ENCODE data around the gene SERPINB4.
"Not testable (repeated sequence)": the region's sequence is repeated elsewhere in the genome, so short reads cannot be mapped to it uniquely, and the experiment has no call there.

Gene SERPINB4

GRCh38 chr18:63677500-63678225 is 33.6 kb upstream of the SERPINB4 start:
- H3K27me3 ChIP-seq (ENCODE audit: insufficient read depth, low read length): no peaks in the 10 kb centered on the region
- H3K23ac ChIP-seq (ENCODE audit: low read length): no peak overlapping the region
- no peak overlapping the region for H3K4me2 ChIP-seq (ENCODE audit: low read length)
- H3K79me1 ChIP-seq (ENCODE audit: low read length): peaks cover under 1% of the 10 kb centered on the region
- no peak overlapping the region for H3K14ac ChIP-seq (ENCODE audit: low read length)
- no peaks in the 10 kb centered on the region for H3K9me3 ChIP-seq (ENCODE audit: insufficient read depth, low read depth, low read length)
- H3K9ac ChIP-seq (ENCODE audit: low read length): no peak overlapping the region
- no peak overlapping the region for H2AFZ ChIP-seq (ENCODE audit: insufficient read depth, low read length, poor library complexity)
- no peak overlapping the region for H4K8ac ChIP-seq (ENCODE audit: low read depth, low read length)
- no peak overlapping the region for H3K4me3 ChIP-seq (ENCODE audit: low read depth, low read length)
- H3K36me3 ChIP-seq (ENCODE audit: control insufficient read depth in 1 of 2, insufficient read depth in 2 of 2, low read length in 2 of 2): no peaks in the 10 kb centered on the region
- H3K4me1 ChIP-seq (ENCODE audit: control insufficient read depth in 1 of 2, insufficient read depth in 2 of 2, low read length in 2 of 2): no peaks in the 10 kb centered on the region
- H2AK5ac ChIP-seq (ENCODE audit: low read length): no peak overlapping the region
- H2BK120ac ChIP-seq (ENCODE audit: insufficient read depth, low read length, poor library complexity): no peak overlapping the region
- H2BK5ac ChIP-seq (ENCODE audit: low read depth, low read length, poor library complexity): no peak overlapping the region
- no peak overlapping the region for H3K18ac ChIP-seq (ENCODE audit: low read length)
- DNase-seq: peak; percentile 40 to 92
- no peak overlapping the region for H3K4ac ChIP-seq (ENCODE audit: low read depth, low read length)
- H3K79me2 ChIP-seq (ENCODE audit: control insufficient read depth, insufficient read depth, low read length, poor library complexity): no peaks in the 10 kb centered on the region
- WGBS (ENCODE audit: extremely low coverage, insufficient coverage, insufficient read length): no CpG with 5 or more reads among the region's 5 CpGs
- no peak overlapping the region for H4K91ac ChIP-seq (ENCODE audit: low read depth, low read length)
- H4K12ac ChIP-seq (ENCODE audit: low read depth, low read length): no peak overlapping the region
- no peak overlapping the region for H3K27ac ChIP-seq (ENCODE audit: low read depth, low read length)
- H2BK12ac ChIP-seq (ENCODE audit: low read length): no peak overlapping the region

GRCh38 chr18:63676526-63677323 is 32.7 kb upstream of the SERPINB4 start:
- Histone ChIP-seq H2AK5ac (ENCODE audit: low read length) (no peak overlapping the region), H3K79me1 (ENCODE audit: low read length) (no peaks in the 10 kb centered on the region), H2BK12ac (ENCODE audit: low read length) (no peak overlapping the region), H3K79me2 (ENCODE audit: control insufficient read depth, insufficient read depth, low read length, poor library complexity) (no peaks in the 10 kb centered on the region), H3K36me3 (ENCODE audit: control insufficient read depth in 1 of 2, insufficient read depth in 2 of 2, low read length in 2 of 2) (no peaks in the 10 kb centered on the region), H3K9ac (ENCODE audit: low read length) (no peak overlapping the region), H3K27ac (ENCODE audit: low read depth, low read length) (no peak overlapping the region), H2AFZ (ENCODE audit: insufficient read depth, low read length, poor library complexity) (no peak overlapping the region), H2BK120ac (ENCODE audit: insufficient read depth, low read length, poor library complexity) (no peak overlapping the region), H2BK5ac (ENCODE audit: low read depth, low read length, poor library complexity) (no peak overlapping the region), H4K8ac (ENCODE audit: low read depth, low read length) (no peak overlapping the region), H3K27me3 (ENCODE audit: insufficient read depth, low read length) (no peaks in the 10 kb centered on the region), H3K23ac (ENCODE audit: low read length) (no peak overlapping the region), H4K12ac (ENCODE audit: low read depth, low read length) (no peak overlapping the region), H4K91ac (ENCODE audit: low read depth, low read length) (no peak overlapping the region), H3K4me1 (ENCODE audit: control insufficient read depth in 1 of 2, insufficient read depth in 2 of 2, low read length in 2 of 2) (no peaks in the 10 kb centered on the region), H3K18ac (ENCODE audit: low read length) (no peak overlapping the region), H3K4ac (ENCODE audit: low read depth, low read length) (no peak overlapping the region), H3K4me2 (ENCODE audit: low read length) (no peak overlapping the region), H3K14ac (ENCODE audit: low read length) (no peak overlapping the region), H3K4me3 (ENCODE audit: low read depth, low read length) (no peak overlapping the region), H3K9me3 (ENCODE audit: insufficient read depth, low read depth, low read length) (no peaks in the 10 kb centered on the region)
- peak; percentile 43 to 72 for DNase-seq
- no CpG with 5 or more reads among the region's 5 CpGs for WGBS (ENCODE audit: extremely low coverage, insufficient coverage, insufficient read length)

GRCh38 chr18:63664571-63664970 is 20.5 kb upstream of the SERPINB4 start:
- Histone ChIP-seq H2BK5ac (ENCODE audit: low read depth, low read length, poor library complexity) (no peak overlapping the region), H4K91ac (ENCODE audit: low read depth, low read length) (no peak overlapping the region), H3K9me3 (ENCODE audit: insufficient read depth, low read depth, low read length) (peaks cover 2% of the 10 kb centered on the region), H3K4ac (ENCODE audit: low read depth, low read length) (no peak overlapping the region), H4K8ac (ENCODE audit: low read depth, low read length) (no peak overlapping the region), H3K23ac (ENCODE audit: low read length) (no peak overlapping the region), H3K4me2 (ENCODE audit: low read length) (no peak overlapping the region), H3K27me3 (ENCODE audit: insufficient read depth, low read length) (no peaks in the 10 kb centered on the region), H3K9ac (ENCODE audit: low read length) (no peak overlapping the region), H4K12ac (ENCODE audit: low read depth, low read length) (no peak overlapping the region), H2BK12ac (ENCODE audit: low read length) (no peak overlapping the region), H3K36me3 (ENCODE audit: control insufficient read depth in 1 of 2, insufficient read depth in 2 of 2, low read length in 2 of 2) (no peaks in the 10 kb centered on the region), H3K4me3 (ENCODE audit: low read depth, low read length) (no peak overlapping the region), H2AK5ac (ENCODE audit: low read length) (no peak overlapping the region), H3K79me1 (ENCODE audit: low read length) (no peaks in the 10 kb centered on the region), H3K14ac (ENCODE audit: low read length) (no peak overlapping the region), H3K27ac (ENCODE audit: low read depth, low read length) (no peak overlapping the region), H2AFZ (ENCODE audit: insufficient read depth, low read length, poor library complexity) (no peak overlapping the region), H2BK120ac (ENCODE audit: insufficient read depth, low read length, poor library complexity) (no peak overlapping the region), H3K79me2 (ENCODE audit: control insufficient read depth, insufficient read depth, low read length, poor library complexity) (no peaks in the 10 kb centered on the region), H3K4me1 (ENCODE audit: control insufficient read depth in 1 of 2, insufficient read depth in 2 of 2, low read length in 2 of 2) (no peaks in the 10 kb centered on the region), H3K18ac (ENCODE audit: low read length) (no peak overlapping the region)
- no CpG with 5 or more reads among the region's 1 CpG for WGBS (ENCODE audit: extremely low coverage, insufficient coverage, insufficient read length)
- DNase-seq: no peak

GRCh38 chr18:63661750-63662149 is 17.7 kb upstream of the SERPINB4 start, which contains the start of gene SERPINB3:
SERPINB3 (minus strand) TSS chr18:63661893; CDS start chr18:63661216, 677 bp downstream.
- H2AFZ ChIP-seq (ENCODE audit: insufficient read depth, low read length, poor library complexity): not testable (repeated sequence)

More at GRCh38 chr18:63661750-63662149, 17.7 kb upstream of the SERPINB4 start, which contains the start of gene SERPINB3:
- DNase-seq; H3K4ac ChIP-seq (ENCODE audit: low read depth, low read length); H3K18ac ChIP-seq (ENCODE audit: low read length); H2BK5ac ChIP-seq (ENCODE audit: low read depth, low read length, poor library complexity); H3K9me3 ChIP-seq (ENCODE audit: insufficient read depth, low read depth, low read length); H3K27ac ChIP-seq (ENCODE audit: low read depth, low read length); H3K23ac ChIP-seq (ENCODE audit: low read length); H3K9ac ChIP-seq (ENCODE audit: low read length); H3K4me3 ChIP-seq (ENCODE audit: low read depth, low read length); H3K27me3 ChIP-seq (ENCODE audit: insufficient read depth, low read length); H4K8ac ChIP-seq (ENCODE audit: low read depth, low read length); H3K14ac ChIP-seq (ENCODE audit: low read length); H3K79me2 ChIP-seq (ENCODE audit: control insufficient read depth, insufficient read depth, low read length, poor library complexity); H3K79me1 ChIP-seq (ENCODE audit: low read length); H2AK5ac ChIP-seq (ENCODE audit: low read length); H3K36me3 ChIP-seq (ENCODE audit: control insufficient read depth in 1 of 2, insufficient read depth in 2 of 2, low read length in 2 of 2); H3K4me1 ChIP-seq (ENCODE audit: control insufficient read depth in 1 of 2, insufficient read depth in 2 of 2, low read length in 2 of 2); H4K91ac ChIP-seq (ENCODE audit: low read depth, low read length); H2BK12ac ChIP-seq (ENCODE audit: low read length); H4K12ac ChIP-seq (ENCODE audit: low read depth, low read length); H2BK120ac ChIP-seq (ENCODE audit: insufficient read depth, low read length, poor library complexity); H3K4me2 ChIP-seq (ENCODE audit: low read length): not testable (repeated sequence)
- WGBS (ENCODE audit: extremely low coverage, insufficient coverage, insufficient read length): no CpG with 5 or more reads among the region's 3 CpGs

All from trophoblast cell (in vitro differentiated cells and primary cell).